Umbilical cord (tissue), 2 donors: ENCODE measurements around the gene CYP27C1. TPM values are rescaled to one million over a fixed set of nuclear protein-coding genes. Genes with fewer than 3 reads are reported as not detected.

Source experiments
- DNase-seq: peaks from one replicate; pipeline ENCODE4 v3.0.0-alpha.2; 2015; ENCODE audit warnings: low spot score
- total RNA-seq: library from RNA; depleted of rRNA; stranded (reverse); fragments of >200 nt; gene quantifications from one replicate; pipeline ENCODE4 v1.2.3, GENCODE V29; 2014; ENCODE audit warnings: low replicate concordance; ENCODE audit not compliant: insufficient read depth

CYP27C1 gene
- total RNA-seq, 1 donor from 2014 or later = 0.72 TPM

GRCh38 chr2:127154396-127154795, 65.7 kb downstream of the CYP27C1 start:
- DNase-seq = no peak

- DNase-seq = no peak
These were observed 66.4 kb downstream of the CYP27C1 start for GRCh38 chr2:127153691-127154158.

- no peak for DNase-seq
These were observed 69.1 kb downstream of the CYP27C1 start for GRCh38 chr2:127150996-127151395.

- DNase-seq = no peak
These were observed 70.7 kb downstream of the CYP27C1 start for GRCh38 chr2:127149384-127149783.

GRCh38 chr2:127146820-127147502, 73.1 kb downstream of the CYP27C1 start:
- DNase-seq = peak; percentile 81

- no peak for DNase-seq
These were observed 73.9 kb downstream of the CYP27C1 start for GRCh38 chr2:127146071-127146725.

GRCh38 chr2:127145280-127145895, 74.7 kb downstream of the CYP27C1 start:
- DNase-seq = peak; percentile 44

GRCh38 chr2:127143841-127144782, 76.0 kb downstream of the CYP27C1 start:
- no peak for DNase-seq

- no peak for DNase-seq
These were observed 77.2 kb downstream of the CYP27C1 start for GRCh38 chr2:127142663-127143630.

GRCh38 chr2:127140538-127140937, 79.6 kb downstream of the CYP27C1 start:
- no peak for DNase-seq

- DNase-seq = no peak
These were observed 80.3 kb downstream of the CYP27C1 start for GRCh38 chr2:127139766-127140165.

GRCh38 chr2:127138281-127138680, 81.8 kb downstream of the CYP27C1 start:
- no peak for DNase-seq

- DNase-seq = no peak
These were observed 82.4 kb downstream of the CYP27C1 start for GRCh38 chr2:127137741-127138140.

GRCh38 chr2:127137225-127137624, 82.9 kb downstream of the CYP27C1 start:
- DNase-seq = no peak

- no peak for DNase-seq
These were observed 85.0 kb downstream of the CYP27C1 start for GRCh38 chr2:127134833-127135830.

- no peak for DNase-seq
These were observed 85.9 kb downstream of the CYP27C1 start for GRCh38 chr2:127134235-127134634.
